Mesodermal cell (in vitro differentiated cells): Measurements from ENCODE around the gene HMCN1.
"Not testable (repeated sequence)": the region's sequence is repeated elsewhere in the genome, so short reads cannot be mapped to it uniquely, and the experiment has no call there.

Experiments used
- H3K27ac ChIP-seq: 2 replicates; pipeline ENCODE4 v1.7.0; 2013; ENCODE audit warnings: mild to moderate bottlenecking, low read depth, low read length, moderate library complexity; ENCODE audit not compliant: severe bottlenecking
- H3K36me3 ChIP-seq: 2 replicates; pipeline ENCODE4 v1.7.1; 2013; ENCODE audit warnings: mild to moderate bottlenecking, low read length, moderate library complexity; ENCODE audit not compliant: control insufficient read depth, insufficient read depth
- H3K4me1 ChIP-seq: one replicate; pipeline ENCODE4 v1.7.1; 2013; ENCODE audit warnings: mild to moderate bottlenecking, low read length; ENCODE audit not compliant: insufficient read depth, control insufficient read depth, poor library complexity, severe bottlenecking
- H3K4me3 ChIP-seq: 2 replicates; pipeline ENCODE4 v1.7.0; 2013; ENCODE audit warnings: low read length, control low read depth, mild to moderate bottlenecking; ENCODE audit not compliant: insufficient read depth, poor library complexity, severe bottlenecking; ENCODE audit errors: extremely low read depth
- H3K9me3 ChIP-seq: 2 replicates; pipeline ENCODE4 v1.7.1; 2013; ENCODE audit warnings: mild to moderate bottlenecking, low read length, moderate library complexity; ENCODE audit not compliant: control insufficient read depth
- WGBS, 2 experiments: methylation state at CpG; one replicate each; pipeline ENCODE4 v1.1.5; 2013; ENCODE audit warnings: missing lambda C conversion rate in 2 of 2; ENCODE audit not compliant: insufficient coverage in 2 of 2; 5-methylcytosine and 5-hydroxymethylcytosine counted together

Gene HMCN1

DNA sequence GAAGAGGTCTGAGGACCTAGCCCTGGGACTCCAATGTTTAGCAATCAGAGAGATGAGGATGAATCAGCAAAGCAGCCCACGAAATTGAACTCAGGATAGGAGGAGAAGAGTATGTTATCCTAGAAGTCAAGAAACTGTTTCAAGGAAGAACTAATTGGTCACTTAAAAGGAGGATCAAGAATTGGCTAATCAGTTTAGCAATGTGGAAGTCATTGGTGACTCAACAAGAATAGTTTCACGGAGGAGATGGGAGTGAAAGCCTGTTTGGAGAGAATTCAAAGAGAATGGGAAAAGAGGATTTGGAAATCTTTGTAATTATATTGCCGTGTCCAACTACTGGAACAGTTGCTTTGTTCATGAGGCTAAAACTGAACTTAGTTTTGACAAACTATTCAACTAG lies 7.4 kb downstream of the HMCN1 start:
- H3K4me1 ChIP-seq, result no peaks in the 10 kb centered on the region
- H3K9me3 ChIP-seq, result peaks cover 4% of the 10 kb centered on the region
- no peaks in the 10 kb centered on the region for H3K36me3 ChIP-seq
- WGBS, 2 experiments, result 81 to 92% methylated on average over 2 of the region's 3 CpGs
- no peak overlapping the region for H3K4me3 ChIP-seq
- no peak overlapping the region for H3K27ac ChIP-seq

DNA sequence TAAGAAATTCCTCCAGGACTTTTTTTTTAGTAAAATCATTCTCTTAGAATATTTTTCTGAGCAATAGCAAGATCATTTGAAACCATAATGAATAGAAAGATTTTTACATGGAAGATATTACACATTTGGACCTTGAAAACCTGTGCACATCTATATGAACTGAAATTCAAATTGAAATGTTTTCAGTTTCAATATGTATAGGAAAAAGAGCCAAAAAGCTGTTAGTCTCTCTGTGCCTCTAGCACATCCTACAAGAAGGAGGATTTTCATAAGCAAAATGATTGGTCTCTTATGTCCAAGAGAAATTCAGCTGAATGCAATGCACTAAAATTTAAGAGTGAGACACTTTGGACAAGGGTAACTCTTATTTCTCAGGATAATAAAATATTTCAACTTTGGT lies 8.2 kb downstream of the HMCN1 start:
- Histone ChIP-seq H3K36me3 (no peaks in the 10 kb centered on the region), H3K4me3 (no peak overlapping the region), H3K9me3 (peaks cover 4% of the 10 kb centered on the region), H3K4me1 (no peaks in the 10 kb centered on the region), H3K27ac (no peak overlapping the region)

DNA sequence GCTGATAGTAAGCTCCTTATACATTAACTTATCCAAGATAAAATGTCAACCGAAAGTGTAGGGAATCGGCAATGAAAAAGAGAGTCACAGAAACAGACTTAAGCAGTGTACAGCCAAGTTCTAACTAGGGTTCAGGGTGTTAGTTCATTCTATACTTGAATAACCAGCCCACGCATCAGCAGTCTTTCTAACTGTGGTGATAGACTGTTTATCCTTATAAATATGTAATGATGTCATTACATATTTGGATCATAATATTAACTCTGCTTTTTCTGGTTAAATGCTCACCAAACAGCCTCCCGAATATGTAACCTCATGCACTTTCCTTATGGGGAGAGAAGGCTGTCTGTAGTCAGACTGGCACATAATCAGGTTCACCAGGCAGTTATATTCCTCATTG lies 11.0 kb downstream of the HMCN1 start:
- Histone ChIP-seq H3K36me3 (no peaks in the 10 kb centered on the region), H3K9me3 (peaks cover 4% of the 10 kb centered on the region), H3K27ac (no peak overlapping the region), H3K4me3 (no peak overlapping the region), H3K4me1 (no peaks in the 10 kb centered on the region)
- 83 to 90% methylated on average over 2 of the region's 4 CpGs for WGBS, 2 experiments

DNA sequence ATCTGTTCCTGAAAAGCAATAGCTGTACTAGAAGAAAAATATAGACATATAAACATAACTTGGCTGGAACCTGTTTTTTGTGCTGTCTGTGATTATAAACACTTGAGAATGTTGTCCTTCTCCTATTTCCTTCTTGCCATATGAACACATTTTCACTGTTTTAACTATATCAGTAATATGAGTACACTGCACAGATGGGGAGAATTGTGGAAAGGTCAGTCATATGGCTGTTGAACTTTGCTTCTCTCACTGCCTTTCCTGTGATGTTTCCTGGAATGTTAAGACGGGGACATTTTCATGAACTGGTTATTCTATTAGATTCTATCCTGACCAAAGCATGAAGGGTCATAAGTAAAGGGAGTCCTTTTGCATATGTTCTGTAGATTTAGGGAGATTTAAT lies 24.9 kb downstream of the HMCN1 start:
- WGBS, 2 experiments, result 100% methylated on average over 1 of the region's 1 CpG; no CpG with 5 or more reads in 1 of the 2 experiments
- H3K9me3 ChIP-seq, result no peaks in the 10 kb centered on the region
- no peaks in the 10 kb centered on the region for H3K36me3 ChIP-seq
- no peak overlapping the region for H3K27ac ChIP-seq
- no peak overlapping the region for H3K4me3 ChIP-seq
- no peaks in the 10 kb centered on the region for H3K4me1 ChIP-seq

DNA sequence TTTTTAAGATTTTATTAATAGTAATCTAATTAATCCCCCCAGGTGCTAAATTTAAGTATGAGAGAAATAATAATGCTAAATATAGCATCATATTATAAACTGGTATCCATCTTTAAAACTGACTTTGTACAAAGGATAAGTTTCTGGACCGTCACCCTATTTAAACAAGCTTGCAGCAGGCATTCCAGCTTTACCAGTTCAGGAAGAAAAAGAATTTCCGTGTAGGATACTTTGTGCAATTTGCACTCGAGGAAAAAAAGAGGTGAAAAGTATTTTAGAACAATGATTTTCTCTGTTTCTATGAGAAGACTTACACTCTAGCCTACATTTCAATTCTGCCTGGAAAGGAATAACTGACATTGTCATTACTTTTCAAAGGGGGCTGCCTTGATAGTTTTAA lies 27.6 kb downstream of the HMCN1 start:
- Histone ChIP-seq H3K27ac (no peak overlapping the region), H3K4me1 (no peaks in the 10 kb centered on the region), H3K9me3 (no peaks in the 10 kb centered on the region), H3K36me3 (no peaks in the 10 kb centered on the region), H3K4me3 (no peak overlapping the region)
- no CpG with 5 or more reads among the region's 3 CpGs for WGBS, 2 experiments

DNA sequence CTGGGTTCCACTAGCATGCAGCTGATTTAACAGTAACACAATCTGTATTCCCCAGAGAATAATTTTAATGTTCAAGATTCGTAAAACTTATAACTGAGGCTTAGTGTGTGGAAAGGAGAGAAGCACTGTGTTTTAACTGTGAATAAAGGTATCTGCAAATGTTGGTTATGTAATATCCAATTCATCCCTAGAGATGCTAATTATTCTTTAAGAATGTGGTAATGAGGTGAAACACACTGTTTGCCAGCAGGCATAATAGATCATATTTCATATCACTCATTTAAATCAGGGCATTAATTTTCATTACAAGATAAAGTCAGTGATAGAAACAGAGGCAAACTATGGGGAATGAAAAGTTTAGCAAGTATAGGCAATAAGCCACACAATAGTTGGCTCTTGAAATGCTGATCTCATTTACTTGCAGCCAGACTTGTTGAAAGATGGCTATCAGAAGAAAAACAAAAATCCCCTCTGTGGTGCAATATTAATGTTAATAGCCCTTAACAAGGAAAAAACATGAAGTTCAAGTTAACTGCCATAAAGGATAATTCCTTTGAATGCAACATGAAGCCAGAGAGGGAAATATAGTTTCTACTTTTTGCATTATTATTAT lies 33.4 kb downstream of the HMCN1 start:
- WGBS, 2 experiments, result no CpG with 5 or more reads among the region's 1 CpG
- Histone ChIP-seq H3K27ac (no peak overlapping the region), H3K4me3 (no peak overlapping the region), H3K4me1 (no peaks in the 10 kb centered on the region), H3K36me3 (no peaks in the 10 kb centered on the region), H3K9me3 (no peaks in the 10 kb centered on the region)

DNA sequence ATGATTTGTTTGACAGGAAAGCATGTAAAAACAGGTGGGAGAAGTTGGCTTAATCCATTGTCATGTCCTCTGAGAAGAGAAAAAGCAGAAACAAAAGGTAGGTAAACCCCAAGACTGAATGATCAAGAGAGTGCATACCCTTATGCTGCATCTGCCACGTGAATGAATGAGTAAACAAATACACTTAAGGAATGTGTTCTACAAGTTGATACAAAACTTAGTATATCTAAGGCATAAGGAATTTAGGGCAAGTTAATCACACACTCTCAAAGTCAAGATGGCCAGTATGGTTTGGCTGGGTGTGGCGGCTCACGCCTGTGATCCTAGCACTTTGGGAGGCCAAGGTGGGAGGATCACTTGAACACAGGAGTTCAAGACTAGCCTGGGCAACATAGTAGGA lies 34.2 kb downstream of the HMCN1 start:
- Histone ChIP-seq H3K36me3 (no peaks in the 10 kb centered on the region), H3K4me1 (no peaks in the 10 kb centered on the region), H3K4me3 (no peak overlapping the region), H3K27ac (no peak overlapping the region), H3K9me3 (no peaks in the 10 kb centered on the region)
- 100% methylated on average over 1 to 2 of the region's 3 CpGs for WGBS, 2 experiments

DNA sequence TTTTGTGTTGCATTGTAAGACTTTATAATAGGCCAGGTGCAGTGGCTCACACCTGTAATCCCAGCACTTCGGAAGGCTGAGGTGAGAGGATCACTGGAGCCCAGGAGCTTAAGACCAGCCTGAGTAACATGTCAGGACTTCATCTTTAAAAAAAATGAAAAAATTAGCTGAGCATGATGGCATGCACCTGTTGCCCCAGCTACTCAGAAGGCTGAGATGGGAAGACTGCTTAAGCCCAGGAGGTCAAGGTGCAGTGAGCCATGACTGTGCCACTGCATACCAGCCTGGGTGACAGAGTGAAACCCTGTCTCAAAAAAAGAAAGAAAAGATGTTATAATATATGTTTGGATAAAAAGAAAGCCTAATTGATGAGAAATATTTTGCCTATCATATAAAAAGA lies 34.9 kb downstream of the HMCN1 start:
- H3K36me3 ChIP-seq, result no peaks in the 10 kb centered on the region
- WGBS, 2 experiments, result 85 to 100% methylated on average over 1 of the region's 1 CpG
- H3K4me3 ChIP-seq, result no peak overlapping the region
- no peaks in the 10 kb centered on the region for H3K4me1 ChIP-seq
- no peak overlapping the region for H3K27ac ChIP-seq
- no peaks in the 10 kb centered on the region for H3K9me3 ChIP-seq

DNA sequence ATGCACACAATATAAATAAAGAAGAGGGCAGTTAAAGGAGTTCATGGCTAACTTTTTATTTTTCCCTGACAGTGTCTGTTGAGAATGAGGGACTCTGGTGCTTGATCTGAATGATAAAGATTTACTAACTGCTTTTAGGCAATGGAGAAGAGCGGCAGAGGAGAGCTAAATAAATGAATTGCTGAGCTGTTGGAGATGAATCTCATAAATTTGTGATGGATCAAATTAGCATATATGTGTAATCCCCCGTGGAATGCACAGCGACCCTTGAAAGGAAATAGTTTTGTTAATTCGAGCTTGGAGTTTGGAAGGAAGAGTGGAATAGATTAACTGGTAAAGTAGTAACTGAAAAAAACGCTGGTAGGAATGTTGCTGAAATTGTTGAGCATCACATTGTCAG lies 40.2 kb downstream of the HMCN1 start:
- Histone ChIP-seq H3K4me1 (no peaks in the 10 kb centered on the region), H3K36me3 (no peaks in the 10 kb centered on the region), H3K27ac (no peak overlapping the region), H3K9me3 (no peaks in the 10 kb centered on the region), H3K4me3 (no peak overlapping the region)
- WGBS, 2 experiments, result 53 to 72% methylated on average over 4 of the region's 5 CpGs

DNA sequence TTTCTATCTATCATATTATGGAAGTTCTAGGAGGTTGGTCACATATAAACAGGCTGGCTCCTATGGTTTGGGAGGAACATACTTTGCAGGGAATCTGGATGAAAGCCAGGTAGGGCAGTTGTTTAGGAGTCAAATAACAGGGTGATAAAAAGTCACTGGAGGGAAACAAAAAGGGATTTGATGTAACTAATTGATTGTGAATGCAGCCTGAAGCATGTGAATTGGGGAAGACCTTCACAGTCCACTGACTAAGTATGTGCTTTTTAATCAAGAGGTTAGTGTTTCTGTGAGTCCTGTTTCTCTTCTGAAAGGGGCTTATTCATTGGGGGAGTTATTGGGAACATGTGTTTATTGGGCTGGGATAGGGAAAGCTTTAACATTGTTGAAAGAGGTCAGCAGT lies 41.3 kb downstream of the HMCN1 start:
- Histone ChIP-seq H3K4me1 (no peaks in the 10 kb centered on the region), H3K36me3 (no peaks in the 10 kb centered on the region), H3K4me3 (no peak overlapping the region), H3K9me3 (no peaks in the 10 kb centered on the region), H3K27ac (no peak overlapping the region)

DNA sequence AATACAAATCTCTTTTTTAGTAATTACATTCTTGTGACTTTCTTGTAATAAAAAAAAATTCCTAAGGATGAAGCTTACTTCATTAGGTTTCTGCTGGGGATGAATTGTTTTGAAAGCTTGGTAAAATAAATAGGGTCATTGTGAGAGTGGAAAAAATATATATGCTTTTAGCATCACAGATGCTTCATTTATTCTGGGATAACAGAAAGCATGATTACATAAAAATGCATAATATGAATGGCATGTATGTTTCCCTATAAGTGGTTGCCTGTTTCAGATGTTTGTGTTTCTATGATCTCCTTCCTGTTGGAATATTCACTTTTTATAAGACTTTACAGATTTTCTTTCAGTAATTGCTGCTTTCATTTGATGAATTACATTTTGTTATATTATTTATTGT lies 42.3 kb downstream of the HMCN1 start:
- H3K27ac ChIP-seq, result no peak overlapping the region
- H3K9me3 ChIP-seq, result no peaks in the 10 kb centered on the region
- no peaks in the 10 kb centered on the region for H3K36me3 ChIP-seq
- H3K4me3 ChIP-seq, result no peak overlapping the region
- no peaks in the 10 kb centered on the region for H3K4me1 ChIP-seq

DNA sequence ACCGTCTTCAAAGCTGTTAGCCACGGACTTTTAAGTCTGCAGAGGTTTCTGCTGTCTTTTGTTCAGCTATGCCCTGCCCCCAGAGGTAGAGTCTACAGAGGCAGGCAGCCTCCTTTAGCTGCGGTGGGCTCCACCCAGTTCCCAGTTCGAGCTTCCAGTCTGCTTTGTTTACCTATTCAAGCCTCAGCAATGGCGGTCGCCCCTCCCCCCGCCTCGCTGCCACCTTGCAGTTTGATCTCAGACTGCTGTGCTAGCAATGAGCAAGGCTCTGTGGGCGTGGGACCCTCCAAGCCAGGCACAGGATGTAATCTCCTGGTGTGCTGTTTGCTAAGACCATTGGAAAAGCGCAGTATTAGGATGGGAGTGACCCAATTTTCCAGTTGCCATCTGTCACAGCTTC lies 49.7 kb downstream of the HMCN1 start:
- H3K9me3 ChIP-seq, H3K4me1 ChIP-seq, H3K36me3 ChIP-seq, H3K27ac ChIP-seq, H3K4me3 ChIP-seq: not testable (repeated sequence)
- 92 to 94% methylated on average over 10 of the region's 10 CpGs for WGBS, 2 experiments
